Measurements from ENCODE around the gene MGST1.
"Not testable (repeated sequence)": the region's sequence is repeated elsewhere in the genome, so short reads cannot be mapped to it uniquely, and the experiment has no call there.

DNA sequence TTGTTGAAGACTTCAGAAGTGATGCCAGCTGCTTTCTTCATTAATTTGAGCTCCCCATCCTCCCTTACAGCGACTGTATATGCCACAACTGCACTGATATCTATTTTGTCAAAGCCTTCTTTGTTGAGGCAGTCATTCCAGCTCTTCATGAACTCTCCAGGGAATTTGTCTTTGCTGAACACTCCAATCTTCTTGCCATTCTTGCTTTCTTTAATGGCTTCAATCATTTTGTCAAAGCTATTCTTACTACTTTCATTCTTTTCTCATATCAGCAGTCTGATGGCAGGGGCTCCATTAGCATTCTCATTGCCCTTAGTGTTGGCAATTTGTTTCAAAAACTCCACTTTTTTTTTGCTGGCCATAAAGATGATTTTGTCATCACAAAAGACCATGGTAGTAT lies 54.4 kb downstream of the MGST1 start:
- TF ChIP-seq, protein P1, sequence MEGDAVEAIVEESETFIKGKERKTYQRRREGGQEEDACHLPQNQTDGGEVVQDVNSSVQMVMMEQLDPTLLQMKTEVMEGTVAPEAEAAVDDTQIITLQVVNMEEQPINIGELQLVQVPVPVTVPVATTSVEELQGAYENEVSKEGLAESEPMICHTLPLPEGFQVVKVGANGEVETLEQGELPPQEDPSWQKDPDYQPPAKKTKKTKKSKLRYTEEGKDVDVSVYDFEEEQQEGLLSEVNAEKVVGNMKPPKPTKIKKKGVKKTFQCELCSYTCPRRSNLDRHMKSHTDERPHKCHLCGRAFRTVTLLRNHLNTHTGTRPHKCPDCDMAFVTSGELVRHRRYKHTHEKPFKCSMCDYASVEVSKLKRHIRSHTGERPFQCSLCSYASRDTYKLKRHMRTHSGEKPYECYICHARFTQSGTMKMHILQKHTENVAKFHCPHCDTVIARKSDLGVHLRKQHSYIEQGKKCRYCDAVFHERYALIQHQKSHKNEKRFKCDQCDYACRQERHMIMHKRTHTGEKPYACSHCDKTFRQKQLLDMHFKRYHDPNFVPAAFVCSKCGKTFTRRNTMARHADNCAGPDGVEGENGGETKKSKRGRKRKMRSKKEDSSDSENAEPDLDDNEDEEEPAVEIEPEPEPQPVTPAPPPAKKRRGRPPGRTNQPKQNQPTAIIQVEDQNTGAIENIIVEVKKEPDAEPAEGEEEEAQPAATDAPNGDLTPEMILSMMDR (IDR thresholded peaks at IDR 0.05): not testable (repeated sequence)
- not testable (repeated sequence) for TF ChIP-seq POLR2A (IDR thresholded peaks at IDR 0.05)

Measured in body of pancreas (tissue), 4 donors.